HT1080 (cell line): ENCODE measurements around the gene EPB41L1. TPM values are rescaled to one million over a fixed set of nuclear protein-coding genes. Genes with fewer than 3 reads are reported as not detected.

ENCODE experiments used
- DNase-seq: peaks from one replicate; pipeline ENCODE4 v3.0.0-alpha.2; 2015; ENCODE audit warnings: low read depth
- total RNA-seq: library from RNA; depleted of rRNA; stranded (reverse); fragments of >200 nt; shearing (Covaris generic); gene quantifications from 2 replicates; pipeline ENCODE4 v1.2.3, GENCODE V29; 2014

EPB41L1 gene
- total RNA-seq, 1 experiment from 2014 or later = 31.3 TPM

GRCh38 chr20:36184816-36185776 lies 30.6 kb downstream of the EPB41L1 start:
- no peak for DNase-seq

- no peak for DNase-seq
These were observed 39.6 kb downstream of the EPB41L1 start for GRCh38 chr20:36193977-36194712.

- no peak for DNase-seq
These were observed 42.1 kb downstream of the EPB41L1 start for GRCh38 chr20:36196676-36197075.

- DNase-seq = peak; percentile 10
These were observed 42.7 kb downstream of the EPB41L1 start for GRCh38 chr20:36197271-36197670.

- DNase-seq = peak; percentile 71
These were observed 45.1 kb downstream of the EPB41L1 start for GRCh38 chr20:36199345-36200257.

- no peak for DNase-seq
These were observed 45.9 kb downstream of the EPB41L1 start for GRCh38 chr20:36200451-36200850.

DNA sequence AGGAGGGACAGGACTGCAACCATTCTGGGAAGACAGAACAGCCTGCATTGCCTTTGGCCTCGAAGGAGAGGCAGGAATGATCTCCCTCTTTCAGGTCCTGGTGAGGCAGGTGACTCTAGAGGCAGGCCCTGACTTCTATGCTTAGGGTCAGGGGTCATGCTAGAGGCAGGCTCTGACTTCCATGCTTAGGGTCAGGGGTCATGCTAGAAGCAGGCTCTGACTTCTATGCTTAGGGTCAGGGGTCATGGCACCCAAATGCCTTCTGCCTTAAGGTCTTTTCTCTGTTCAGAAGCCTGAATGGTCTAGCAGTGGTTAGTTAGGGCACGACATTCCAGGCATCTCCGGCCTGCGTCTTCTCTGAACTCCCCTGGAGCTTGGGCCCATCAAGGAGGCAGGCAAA lies 46.7 kb downstream of the EPB41L1 start:
- DNase-seq = no peak

DNA sequence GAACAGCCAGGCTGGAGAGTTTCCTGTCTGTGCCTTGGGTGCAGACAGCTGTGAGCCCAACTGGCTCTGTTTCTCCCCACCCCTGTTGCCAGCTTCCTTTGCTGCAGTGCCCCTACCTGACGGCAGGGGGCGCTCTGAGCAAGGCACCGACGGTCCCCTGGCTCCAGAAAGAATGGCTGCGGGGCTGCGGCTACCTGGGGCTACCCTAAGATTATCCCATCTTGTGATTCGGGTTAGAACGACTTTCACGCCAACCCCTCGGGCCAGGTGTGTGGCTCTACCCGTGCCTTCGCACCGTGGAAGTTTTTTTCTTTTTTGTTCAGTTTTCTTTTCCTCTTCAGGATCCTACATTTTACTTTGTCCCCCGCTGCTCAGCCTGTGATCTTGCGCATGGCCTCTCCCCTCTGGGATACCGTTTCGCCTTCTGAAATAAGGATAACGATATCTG lies 48.4 kb downstream of the EPB41L1 start:
- peak; percentile 58 for DNase-seq

GRCh38 chr20:36203861-36204260 lies 49.3 kb downstream of the EPB41L1 start:
- DNase-seq = no peak

DNA sequence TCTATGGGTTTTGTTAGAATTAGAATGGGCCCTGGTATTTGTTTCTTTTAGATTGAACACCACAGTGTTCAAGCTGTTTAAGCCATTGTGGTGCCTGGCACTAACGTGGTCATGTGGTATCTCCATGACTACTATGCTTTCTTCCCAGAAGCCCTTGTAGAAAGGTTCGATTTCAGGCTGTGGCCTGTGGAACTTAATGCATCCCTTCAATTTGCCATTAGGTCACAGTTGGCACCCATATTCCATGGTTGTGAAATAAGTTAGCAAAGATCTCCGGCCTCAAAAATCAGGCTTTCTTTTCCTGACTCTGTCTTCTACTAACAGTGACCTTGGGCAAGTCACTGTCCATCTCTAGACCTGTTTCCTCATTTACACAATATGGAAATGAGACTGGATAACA lies 50.5 kb downstream of the EPB41L1 start:
- no peak for DNase-seq

GRCh38 chr20:36206068-36206467 lies 51.5 kb downstream of the EPB41L1 start:
- DNase-seq = no peak

GRCh38 chr20:36206641-36207040 lies 52.1 kb downstream of the EPB41L1 start:
- DNase-seq = no peak

DNA sequence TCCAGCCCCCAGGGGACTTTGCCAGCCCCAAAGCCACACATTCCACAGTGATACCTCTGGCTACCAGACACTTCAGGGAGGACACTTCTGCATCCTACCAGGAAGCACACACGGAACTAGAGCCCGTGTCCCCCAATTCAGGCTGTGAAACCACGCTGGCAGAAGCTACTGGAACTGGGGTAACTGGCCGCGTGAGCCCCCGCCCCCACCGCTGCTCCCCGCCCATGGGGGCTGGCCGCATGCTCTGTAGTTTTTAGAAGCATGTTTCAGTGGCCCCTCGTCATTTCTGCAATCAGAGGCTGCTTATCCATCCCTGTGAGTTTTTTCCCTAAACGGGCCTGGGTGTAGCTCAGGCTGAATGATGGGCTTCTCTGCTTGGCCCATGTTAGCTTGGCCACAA lies 53.1 kb downstream of the EPB41L1 start:
- DNase-seq = no peak

GRCh38 chr20:36208257-36208656 lies 53.7 kb downstream of the EPB41L1 start:
- no peak for DNase-seq

DNA sequence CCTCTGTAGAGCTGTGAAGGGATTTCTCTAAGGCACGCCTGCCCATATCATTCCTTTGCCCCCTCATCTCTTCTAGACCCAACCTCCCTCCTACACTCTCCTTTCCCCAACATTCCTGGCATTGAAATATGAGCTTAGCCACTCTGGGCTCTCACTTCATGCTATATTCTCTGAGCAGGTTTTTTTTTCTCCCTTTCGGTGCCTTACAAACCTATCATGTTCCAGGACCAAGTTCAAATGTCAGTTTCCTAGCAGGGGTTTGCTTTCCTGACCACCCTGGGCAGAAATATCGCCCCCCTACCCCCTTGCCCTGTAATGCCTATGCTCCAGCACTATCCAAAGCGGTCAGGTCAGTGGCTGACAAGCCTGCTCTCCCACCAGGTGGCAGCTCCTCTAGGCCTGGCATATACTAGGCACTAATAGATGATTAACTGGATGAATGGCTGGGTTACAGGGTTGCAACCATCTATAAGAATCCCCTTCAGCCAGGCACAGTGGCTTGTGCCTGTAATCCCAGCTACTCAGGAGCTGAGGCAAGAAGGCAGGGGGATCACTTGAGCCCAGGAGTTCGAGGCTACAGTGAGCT lies 56.0 kb downstream of the EPB41L1 start:
- no peak for DNase-seq

DNA sequence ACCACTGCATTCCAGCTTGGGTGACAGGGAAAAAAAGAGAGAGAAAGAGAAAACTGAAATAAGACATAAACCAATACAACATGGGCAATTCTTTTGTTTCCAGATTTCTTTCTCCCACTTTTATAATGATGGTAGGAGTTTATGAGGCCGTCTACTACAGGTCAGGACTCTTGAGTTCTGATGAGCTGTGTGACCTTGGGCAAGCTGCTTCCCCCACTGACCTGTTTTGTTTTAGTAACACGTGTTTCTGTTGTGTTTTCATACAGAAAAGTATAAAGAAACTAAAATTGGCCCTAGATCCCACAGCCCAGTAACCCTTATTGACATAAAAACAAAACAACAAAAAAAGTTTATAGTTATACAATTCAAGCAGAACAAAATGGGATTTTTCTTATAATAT lies 58.8 kb downstream of the EPB41L1 start:
- DNase-seq = no peak

GRCh38 chr20:36214684-36215256 lies 60.2 kb downstream of the EPB41L1 start:
- no peak for DNase-seq

DNA sequence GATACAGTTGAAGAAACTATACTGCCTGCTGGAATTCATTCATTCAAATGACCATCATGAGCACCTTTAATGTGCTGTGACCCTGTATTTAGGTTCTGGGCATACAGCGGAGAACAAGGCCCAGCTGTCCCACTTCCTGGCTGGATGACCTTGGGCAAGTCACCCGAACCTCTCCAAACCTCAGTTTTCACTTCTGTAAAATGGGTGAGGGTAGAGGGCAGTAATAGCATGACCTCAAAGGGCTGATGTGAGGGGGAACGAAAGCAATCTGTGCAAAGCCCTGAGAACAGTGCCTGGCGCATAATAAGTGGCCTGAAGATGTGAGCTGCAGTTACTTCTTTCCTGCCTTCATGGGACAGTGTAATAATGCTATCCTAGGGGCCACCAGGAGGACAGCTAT lies 61.2 kb downstream of the EPB41L1 start:
- no peak for DNase-seq

GRCh38 chr20:36216314-36217025 lies 61.9 kb downstream of the EPB41L1 start:
- no peak for DNase-seq

- no peak for DNase-seq
These were observed 62.7 kb downstream of the EPB41L1 start for GRCh38 chr20:36217226-36217625.
